IPS-15b (cell line): ENCODE data around the gene F12.

Experiments
- H3K27me3 ChIP-seq: one replicate; pipeline ENCODE4 v1.6.1; 2013; ENCODE audit warnings: low read length; ENCODE audit not compliant: control insufficient read depth, insufficient read depth
- H3K36me3 ChIP-seq: one replicate; pipeline ENCODE4 v1.6.1; 2013; ENCODE audit warnings: low read length; ENCODE audit not compliant: control insufficient read depth, insufficient read depth
- H3K4me1 ChIP-seq: one replicate; pipeline ENCODE4 v1.6.1; 2013; ENCODE audit warnings: mild to moderate bottlenecking, low read length; ENCODE audit not compliant: control insufficient read depth, insufficient read depth
- H3K4me3 ChIP-seq: one replicate; pipeline ENCODE4 v1.5.1; 2013; ENCODE audit warnings: low read depth, low read length
- H3K9ac ChIP-seq: one replicate; pipeline ENCODE4 v1.6.1; 2013; ENCODE audit warnings: low read depth, mild to moderate bottlenecking, low read length
- H3K9me3 ChIP-seq: one replicate; pipeline ENCODE4 v1.6.1; 2013; ENCODE audit warnings: mild to moderate bottlenecking, low read length; ENCODE audit not compliant: control insufficient read depth, insufficient read depth

The F12 gene

DNA sequence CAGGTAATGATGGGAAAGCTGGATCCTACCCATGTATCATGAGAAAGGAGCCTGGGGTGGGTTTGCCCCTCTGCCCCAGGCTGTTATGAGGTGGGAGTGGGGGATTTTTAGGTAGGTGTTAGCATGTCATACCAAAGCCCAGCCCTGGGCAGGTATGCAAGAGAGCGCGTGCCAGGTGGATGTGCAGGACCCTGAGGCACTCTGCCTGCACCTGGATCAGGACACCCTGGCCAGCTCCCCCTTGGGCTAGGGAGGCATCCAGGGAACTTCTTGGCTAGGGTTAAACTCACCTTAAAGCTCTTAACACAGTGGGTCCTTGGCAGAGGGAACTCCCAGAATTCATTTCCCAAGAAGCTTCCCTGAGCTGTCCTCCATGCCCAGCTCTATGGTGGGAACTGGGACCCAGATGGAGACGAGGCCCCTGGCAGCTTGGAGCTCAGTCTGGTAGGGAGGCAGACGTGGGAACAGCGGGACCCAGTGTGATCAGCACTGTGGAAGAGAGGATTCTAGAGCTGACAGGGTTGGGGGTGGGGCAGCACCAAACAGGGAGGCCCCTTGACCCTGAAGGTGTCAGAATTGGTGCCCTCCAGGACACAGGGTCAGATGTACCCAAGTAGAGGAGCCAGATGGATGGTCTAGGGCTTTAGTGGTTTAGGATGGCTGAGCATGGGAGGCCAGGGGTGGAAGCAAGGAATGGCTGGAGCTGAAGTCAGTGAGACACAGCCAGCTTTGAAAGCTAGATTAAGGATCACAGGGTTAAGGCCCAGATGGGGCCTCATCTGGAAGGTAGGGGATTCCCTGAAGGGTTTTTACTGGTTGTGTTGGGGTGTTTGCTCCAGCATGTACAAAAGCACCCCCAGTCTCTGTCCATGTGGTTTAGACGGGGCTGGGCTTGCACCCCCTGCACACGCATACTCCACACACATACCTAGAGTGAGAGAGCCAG, 35.0 kb upstream of the F12 start:
- Histone ChIP-seq H3K9me3 (no peaks in the 10 kb centered on the region), H3K27me3 (peaks cover 10% of the 10 kb centered on the region), H3K36me3 (peaks cover 16% of the 10 kb centered on the region), H3K4me1 (peaks cover 19% of the 10 kb centered on the region), H3K9ac (no peak overlapping the region), H3K4me3 (no peak overlapping the region)

GRCh38 chr5:177443144-177443983, 34.0 kb upstream of the F12 start:
- H3K27me3 ChIP-seq: peaks cover 10% of the 10 kb centered on the region
- H3K36me3 ChIP-seq: peaks cover 18% of the 10 kb centered on the region
- peaks cover 19% of the 10 kb centered on the region for H3K4me1 ChIP-seq
- no peaks in the 10 kb centered on the region for H3K9me3 ChIP-seq
- no peak overlapping the region for H3K9ac ChIP-seq
- H3K4me3 ChIP-seq: no peak overlapping the region

DNA sequence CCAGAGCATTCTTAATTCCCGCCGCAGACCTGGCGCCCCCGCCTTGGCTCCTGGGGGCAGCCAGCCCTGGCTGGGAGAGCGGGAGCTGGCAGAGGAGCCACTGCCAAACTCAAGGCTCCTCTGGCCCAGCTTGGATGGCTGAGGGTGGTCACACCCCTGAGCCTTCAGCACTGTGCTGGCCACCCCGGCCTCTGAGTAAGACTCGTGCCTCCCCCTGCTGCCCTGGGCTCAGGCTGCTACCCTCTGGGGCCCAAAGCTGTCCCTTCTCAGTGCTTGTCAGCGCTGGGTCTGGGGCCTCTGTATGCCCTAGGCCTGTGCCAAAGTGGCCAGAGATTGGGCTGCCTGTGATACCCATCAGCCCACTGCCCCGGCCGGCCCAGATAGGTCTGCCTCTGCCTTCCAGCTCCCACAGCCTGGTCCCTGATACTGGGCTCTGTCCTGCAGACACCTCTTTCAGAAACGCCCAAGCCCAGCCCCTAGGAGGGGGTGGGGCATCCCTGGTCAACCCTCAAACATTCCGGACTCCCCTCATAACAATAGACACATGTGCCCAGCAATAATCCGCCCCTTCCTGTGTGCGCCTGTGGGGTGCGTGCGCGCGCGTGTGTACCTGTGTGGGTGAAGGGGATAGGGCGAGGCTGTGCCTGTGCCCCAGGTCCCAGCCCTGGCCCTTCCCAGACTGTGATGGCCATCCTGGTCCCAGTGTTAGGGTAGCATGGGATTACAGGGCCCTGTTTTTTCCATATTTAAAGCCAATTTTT, 32.9 kb upstream of the F12 start:
- Histone ChIP-seq H3K36me3 (peaks cover 28% of the 10 kb centered on the region), H3K9me3 (no peaks in the 10 kb centered on the region), H3K4me3 (no peak overlapping the region), H3K9ac (no peak overlapping the region), H3K27me3 (peaks cover 7% of the 10 kb centered on the region), H3K4me1 (peaks cover 14% of the 10 kb centered on the region)

DNA sequence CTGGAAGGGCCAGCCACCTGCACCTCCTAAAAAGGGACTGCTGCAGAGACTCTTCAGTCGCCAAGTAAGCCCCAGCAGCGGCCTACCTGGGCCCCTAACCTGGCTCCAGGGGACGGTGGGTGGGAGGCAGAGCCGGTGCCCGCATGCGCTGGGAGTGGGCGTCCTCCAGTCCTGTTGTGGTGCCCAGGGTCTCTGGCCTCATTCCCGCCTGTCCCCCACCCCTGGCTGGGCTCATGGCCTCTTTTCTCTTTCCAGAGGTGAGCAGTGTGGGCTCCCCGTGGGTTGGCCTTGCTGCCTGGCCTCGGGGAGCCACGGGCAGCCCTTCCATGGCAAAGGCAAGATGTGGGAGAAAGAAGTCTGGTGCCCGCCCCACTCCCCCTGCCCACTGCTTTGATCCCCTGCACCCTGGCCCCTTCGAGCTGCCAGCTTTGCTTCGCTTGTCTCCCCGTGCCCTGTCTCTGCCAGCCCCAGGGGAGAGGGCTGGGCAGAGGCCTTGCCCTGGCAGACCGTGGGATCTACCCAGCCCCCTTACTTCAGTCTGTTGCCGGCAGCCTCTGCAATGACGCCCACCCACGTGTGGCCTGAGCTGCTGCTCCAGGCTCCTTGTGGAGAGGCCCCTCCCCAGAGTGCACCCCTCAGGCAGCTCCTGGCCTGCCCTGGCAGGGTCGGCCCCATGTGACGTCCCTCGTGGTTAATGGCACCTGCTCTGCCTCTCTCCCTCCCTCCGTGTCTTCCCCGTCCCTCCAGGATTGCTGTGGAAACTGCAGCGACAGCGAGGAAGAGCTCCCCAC, 31.8 kb upstream of the F12 start:
- peaks cover 7% of the 10 kb centered on the region for H3K27me3 ChIP-seq
- H3K9ac ChIP-seq: no peak overlapping the region
- H3K4me1 ChIP-seq: peaks cover 14% of the 10 kb centered on the region
- H3K4me3 ChIP-seq: no peak overlapping the region
- H3K9me3 ChIP-seq: no peaks in the 10 kb centered on the region
- H3K36me3 ChIP-seq: peaks cover 36% of the 10 kb centered on the region

- H3K27me3 ChIP-seq: peaks cover 3% of the 10 kb centered on the region
- no peak overlapping the region for H3K9ac ChIP-seq
- peaks cover 9% of the 10 kb centered on the region for H3K4me1 ChIP-seq
- no peak overlapping the region for H3K4me3 ChIP-seq
- H3K9me3 ChIP-seq: no peaks in the 10 kb centered on the region
- peaks cover 44% of the 10 kb centered on the region for H3K36me3 ChIP-seq
These were observed 31.0 kb upstream of the F12 start for GRCh38 chr5:177440211-177440989.

DNA sequence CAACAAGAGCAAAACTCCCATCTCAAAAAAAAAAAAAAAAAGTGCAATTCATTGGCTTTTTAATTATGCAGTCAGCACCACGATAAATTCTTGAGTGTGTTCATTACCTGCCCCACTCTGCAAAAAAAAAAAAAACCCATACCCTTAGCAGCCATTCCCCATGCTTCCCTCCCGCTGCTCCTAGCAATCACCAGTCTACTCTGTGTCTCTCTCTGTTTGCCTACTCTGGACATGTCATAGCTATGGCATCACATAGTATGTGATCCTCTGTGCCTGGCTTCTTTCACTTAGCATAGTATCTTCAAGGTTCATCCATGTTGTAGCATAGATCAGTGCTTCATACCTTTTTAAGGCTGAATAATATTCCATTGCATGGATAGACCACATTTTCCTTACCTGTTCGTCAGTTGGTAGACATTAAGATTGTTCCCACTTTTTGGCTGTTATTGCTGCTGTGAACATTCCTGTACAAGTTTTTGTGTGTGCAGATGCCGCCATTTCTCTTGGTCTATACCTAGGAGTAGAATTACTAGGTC, 30.2 kb upstream of the F12 start:
- H3K9me3 ChIP-seq: no peaks in the 10 kb centered on the region
- no peak overlapping the region for H3K9ac ChIP-seq
- peaks cover 7% of the 10 kb centered on the region for H3K4me1 ChIP-seq
- H3K36me3 ChIP-seq: peaks cover 52% of the 10 kb centered on the region
- no peak overlapping the region for H3K4me3 ChIP-seq
- no peaks in the 10 kb centered on the region for H3K27me3 ChIP-seq

GRCh38 chr5:177438468-177438867, 29.1 kb upstream of the F12 start:
- H3K27me3 ChIP-seq: no peaks in the 10 kb centered on the region
- no peaks in the 10 kb centered on the region for H3K9me3 ChIP-seq
- H3K4me1 ChIP-seq: peaks cover 7% of the 10 kb centered on the region
- H3K4me3 ChIP-seq: no peak overlapping the region
- H3K9ac ChIP-seq: no peak overlapping the region
- H3K36me3 ChIP-seq: peaks cover 63% of the 10 kb centered on the region

DNA sequence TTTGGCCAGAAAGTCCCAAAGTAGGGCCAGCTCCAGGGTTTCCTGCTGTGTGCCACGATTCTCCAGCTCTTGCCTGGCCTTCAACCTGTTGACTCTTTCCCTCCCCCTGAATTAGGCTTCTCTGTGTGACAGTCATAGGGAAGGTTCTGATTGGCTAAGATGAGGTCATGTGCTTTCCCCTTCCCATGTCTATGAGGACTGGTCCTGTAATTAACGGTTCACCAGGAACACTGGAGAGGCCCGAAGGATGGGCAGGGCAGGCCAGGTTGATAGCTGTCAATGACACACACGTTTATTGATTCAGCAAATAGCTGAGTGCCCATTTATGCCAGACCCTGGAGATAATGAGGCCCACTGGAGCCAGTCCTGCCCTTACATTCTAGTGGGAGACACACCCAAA, 28.3 kb upstream of the F12 start:
- Histone ChIP-seq H3K27me3 (no peaks in the 10 kb centered on the region), H3K36me3 (peaks cover 72% of the 10 kb centered on the region), H3K9me3 (no peaks in the 10 kb centered on the region), H3K4me1 (peaks cover 7% of the 10 kb centered on the region), H3K9ac (no peak overlapping the region), H3K4me3 (no peak overlapping the region)

DNA sequence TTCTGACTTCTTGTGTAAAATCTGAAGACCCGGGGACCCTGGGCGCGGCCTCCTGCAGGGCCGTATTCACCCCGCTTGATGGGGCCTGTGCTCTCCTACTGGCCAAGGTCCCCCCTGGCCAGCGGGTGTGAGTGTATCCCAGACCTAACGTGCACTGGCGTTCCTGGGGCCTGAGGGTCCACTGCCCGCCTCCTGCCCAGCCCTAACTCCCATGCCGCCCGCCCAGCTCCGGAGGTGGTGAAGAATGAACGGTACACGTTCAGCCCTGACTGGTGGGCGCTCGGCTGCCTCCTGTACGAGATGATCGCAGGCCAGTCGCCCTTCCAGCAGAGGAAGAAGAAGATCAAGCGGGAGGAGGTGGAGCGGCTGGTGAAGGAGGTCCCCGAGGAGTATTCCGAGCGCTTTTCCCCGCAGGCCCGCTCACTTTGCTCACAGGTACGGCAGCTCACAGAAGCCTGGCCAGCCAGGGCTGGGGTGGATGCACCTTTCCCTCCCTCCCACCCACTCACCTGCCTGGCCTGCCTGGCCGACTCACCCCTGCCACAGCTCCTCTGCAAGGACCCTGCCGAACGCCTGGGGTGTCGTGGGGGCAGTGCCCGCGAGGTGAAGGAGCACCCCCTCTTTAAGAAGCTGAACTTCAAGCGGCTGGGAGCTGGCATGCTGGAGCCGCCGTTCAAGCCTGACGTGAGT, 26.6 kb upstream of the F12 start:
- H3K36me3 ChIP-seq: peaks cover 80% of the 10 kb centered on the region
- H3K9ac ChIP-seq: no peak overlapping the region
- peaks cover 7% of the 10 kb centered on the region for H3K4me1 ChIP-seq
- H3K9me3 ChIP-seq: no peaks in the 10 kb centered on the region
- H3K4me3 ChIP-seq: no peak overlapping the region
- H3K27me3 ChIP-seq: no peaks in the 10 kb centered on the region
